Karpas-422 (cell line): ENCODE data around the gene ITGA11. TPM values are rescaled to one million over a fixed set of nuclear protein-coding genes. Genes with fewer than 3 reads are reported as not detected.

Experiments used
- DNase-seq: peaks from one replicate; pipeline ENCODE4 v3.0.0-alpha.2; 2015
- H2AFZ ChIP-seq: fragments of 200-600 bp; sonication (generic); 2 replicates; pipeline ENCODE4 v1.6.1; 2014; ENCODE audit warnings: antibody characterized with exemption, low read length, mixed read lengths
- H3K27ac ChIP-seq: fragments of 200-600 bp; sonication (generic); 2 replicates; pipeline ENCODE4 v1.5.1; 2014; ENCODE audit warnings: mild to moderate bottlenecking, low read length, moderate library complexity
- H3K27me3 ChIP-seq: fragments of 200-600 bp; sonication (generic); 2 replicates; pipeline ENCODE4 v1.6.1; 2014; ENCODE audit warnings: low read length, mixed read lengths
- H3K36me3 ChIP-seq: fragments of 200-600 bp; sonication (generic); 2 replicates; pipeline ENCODE4 v1.6.1; 2014; ENCODE audit warnings: low read length, mixed read lengths; ENCODE audit not compliant: insufficient read depth
- H3K4me1 ChIP-seq: fragments of 200-600 bp; sonication (generic); 2 replicates; pipeline ENCODE4 v1.6.1; 2014; ENCODE audit warnings: mild to moderate bottlenecking, low read length, mixed read lengths
- H3K4me2 ChIP-seq: fragments of 200-600 bp; sonication (generic); 2 replicates; pipeline ENCODE4 v1.6.1; 2014; ENCODE audit warnings: low read length, low read depth, mild to moderate bottlenecking; ENCODE audit not compliant: poor library complexity, severe bottlenecking
- H3K4me3 ChIP-seq: fragments of 200-600 bp; sonication (generic); 2 replicates; pipeline ENCODE4 v1.5.1; 2014; ENCODE audit warnings: mild to moderate bottlenecking, antibody characterized with exemption, low read length, mixed read lengths
- H3K79me2 ChIP-seq: fragments of 200-600 bp; sonication (generic); 2 replicates; pipeline ENCODE4 v1.6.1; 2014; ENCODE audit warnings: mild to moderate bottlenecking, low read length, mixed read lengths
- H3K9ac ChIP-seq: fragments of 200-600 bp; sonication (generic); 2 replicates; pipeline ENCODE4 v1.6.0; 2014; ENCODE audit warnings: low read length
- H3K9me2 ChIP-seq: fragments of 200-600 bp; sonication (generic), shearing (Covaris generic); replicated peaks from 2 replicates; pipeline ENCODE4 v1.6.0; 2014; ENCODE audit warnings: mild to moderate bottlenecking, low read length, moderate library complexity; ENCODE audit not compliant: insufficient read depth
- H3K9me3 ChIP-seq: fragments of 300-700, 200-600 bp; sonication (generic); 2 replicates; pipeline ENCODE4 v1.6.1; 2014; ENCODE audit warnings: low read length, mixed read lengths
- H4K20me1 ChIP-seq: fragments of 200-600 bp; sonication (generic); 2 replicates; pipeline ENCODE4 v1.6.1; 2014; ENCODE audit warnings: mild to moderate bottlenecking, antibody characterized with exemption, low read length, low read depth; ENCODE audit not compliant: insufficient read depth
- total RNA-seq: library from RNA; depleted of rRNA; stranded (reverse); fragments of >200 nt; shearing (Covaris generic); gene quantifications from 2 replicates; pipeline ENCODE4 v1.2.3, GENCODE V29; 2014; ENCODE audit warnings: low replicate concordance

The ITGA11 gene
- total RNA-seq, 1 experiment from 2014 or later = not detected

GRCh38 chr15:68371160-68371559, 60.8 kb downstream of the ITGA11 start:
- Histone ChIP-seq H3K36me3 (no peaks in the 10 kb centered on the region), H3K79me2 (no peaks in the 10 kb centered on the region), H3K4me2 (peak overlapping the region; percentile 44), H3K9ac (no peak overlapping the region), H3K9me3 (no peaks in the 10 kb centered on the region), H4K20me1 (no peaks in the 10 kb centered on the region), H3K9me2 (no peaks in the 10 kb centered on the region), H3K27me3 (no peaks in the 10 kb centered on the region), H2AFZ (no peak overlapping the region), H3K27ac (no peak overlapping the region), H3K4me3 (no peak overlapping the region), H3K4me1 (peaks cover 10% of the 10 kb centered on the region)
- DNase-seq = no peak

GRCh38 chr15:68370768-68371151, 61.2 kb downstream of the ITGA11 start:
- Histone ChIP-seq H3K9me3 (no peaks in the 10 kb centered on the region), H3K36me3 (no peaks in the 10 kb centered on the region), H3K4me2 (peak overlapping the region; percentile 44), H4K20me1 (no peaks in the 10 kb centered on the region), H3K27me3 (no peaks in the 10 kb centered on the region), H3K9me2 (no peaks in the 10 kb centered on the region), H3K9ac (no peak overlapping the region), H3K27ac (no peak overlapping the region), H3K4me1 (peaks cover 10% of the 10 kb centered on the region), H3K4me3 (no peak overlapping the region), H3K79me2 (no peaks in the 10 kb centered on the region), H2AFZ (no peak overlapping the region)
- peak; percentile 56 for DNase-seq

- no peak overlapping the region for H3K4me2 ChIP-seq
- peaks cover 10% of the 10 kb centered on the region for H3K4me1 ChIP-seq
- no peaks in the 10 kb centered on the region for H4K20me1 ChIP-seq
- H3K27me3 ChIP-seq = no peaks in the 10 kb centered on the region
- H3K9ac ChIP-seq = no peak overlapping the region
- DNase-seq = no peak
- no peaks in the 10 kb centered on the region for H3K9me2 ChIP-seq
- no peak overlapping the region for H3K27ac ChIP-seq
- H3K79me2 ChIP-seq = no peaks in the 10 kb centered on the region
- no peaks in the 10 kb centered on the region for H3K36me3 ChIP-seq
- no peak overlapping the region for H3K4me3 ChIP-seq
- H3K9me3 ChIP-seq = no peaks in the 10 kb centered on the region
- H2AFZ ChIP-seq = no peak overlapping the region
Observed at GRCh38 chr15:68369931-68370767, 61.8 kb downstream of the ITGA11 start.

- no peak overlapping the region for H3K4me3 ChIP-seq
- no peaks in the 10 kb centered on the region for H3K27me3 ChIP-seq
- no peak overlapping the region for H3K4me2 ChIP-seq
- no peaks in the 10 kb centered on the region for H3K36me3 ChIP-seq
- no peaks in the 10 kb centered on the region for H3K79me2 ChIP-seq
- no peak overlapping the region for H3K27ac ChIP-seq
- DNase-seq = no peak
- H2AFZ ChIP-seq = no peak overlapping the region
- no peaks in the 10 kb centered on the region for H3K9me2 ChIP-seq
- H3K9ac ChIP-seq = no peak overlapping the region
- H3K9me3 ChIP-seq = no peaks in the 10 kb centered on the region
- H4K20me1 ChIP-seq = no peaks in the 10 kb centered on the region
- peaks cover 10% of the 10 kb centered on the region for H3K4me1 ChIP-seq
Observed at GRCh38 chr15:68368731-68369435, 63.1 kb downstream of the ITGA11 start.

- Histone ChIP-seq H3K4me2 (no peak overlapping the region), H3K9ac (no peak overlapping the region), H3K9me2 (no peaks in the 10 kb centered on the region), H3K36me3 (no peaks in the 10 kb centered on the region), H3K27ac (no peak overlapping the region), H3K9me3 (no peaks in the 10 kb centered on the region), H3K4me1 (peaks cover 10% of the 10 kb centered on the region), H3K4me3 (no peak overlapping the region), H4K20me1 (no peaks in the 10 kb centered on the region), H3K79me2 (no peaks in the 10 kb centered on the region), H3K27me3 (no peaks in the 10 kb centered on the region), H2AFZ (no peak overlapping the region)
- no peak for DNase-seq
Observed at GRCh38 chr15:68367992-68368391, 64.0 kb downstream of the ITGA11 start.

GRCh38 chr15:68367226-68367625, 64.7 kb downstream of the ITGA11 start:
- H3K36me3 ChIP-seq = no peaks in the 10 kb centered on the region
- no peak for DNase-seq
- no peaks in the 10 kb centered on the region for H4K20me1 ChIP-seq
- H3K9me2 ChIP-seq = no peaks in the 10 kb centered on the region
- H3K4me3 ChIP-seq = no peak overlapping the region
- H3K79me2 ChIP-seq = no peaks in the 10 kb centered on the region
- H3K4me1 ChIP-seq = peaks cover 10% of the 10 kb centered on the region
- H3K9ac ChIP-seq = no peak overlapping the region
- H3K27ac ChIP-seq = no peak overlapping the region
- H3K9me3 ChIP-seq = no peaks in the 10 kb centered on the region
- H2AFZ ChIP-seq = no peak overlapping the region
- H3K4me2 ChIP-seq = no peak overlapping the region
- H3K27me3 ChIP-seq = no peaks in the 10 kb centered on the region

GRCh38 chr15:68366314-68366713, 65.6 kb downstream of the ITGA11 start:
- Histone ChIP-seq H3K27ac (no peak overlapping the region), H3K27me3 (no peaks in the 10 kb centered on the region), H3K79me2 (no peaks in the 10 kb centered on the region), H4K20me1 (no peaks in the 10 kb centered on the region), H2AFZ (no peak overlapping the region), H3K4me3 (no peak overlapping the region), H3K4me1 (peaks cover 10% of the 10 kb centered on the region), H3K9me3 (no peaks in the 10 kb centered on the region), H3K9me2 (no peaks in the 10 kb centered on the region), H3K9ac (no peak overlapping the region), H3K36me3 (no peaks in the 10 kb centered on the region), H3K4me2 (no peak overlapping the region)
- DNase-seq = no peak

GRCh38 chr15:68365770-68366169, 66.2 kb downstream of the ITGA11 start:
- Histone ChIP-seq H3K4me2 (no peak overlapping the region), H3K4me3 (no peak overlapping the region), H3K9me3 (no peaks in the 10 kb centered on the region), H3K27me3 (no peaks in the 10 kb centered on the region), H3K9ac (no peak overlapping the region), H3K4me1 (peaks cover 5% of the 10 kb centered on the region), H3K9me2 (no peaks in the 10 kb centered on the region), H3K36me3 (no peaks in the 10 kb centered on the region), H2AFZ (no peak overlapping the region), H4K20me1 (no peaks in the 10 kb centered on the region), H3K27ac (no peak overlapping the region), H3K79me2 (no peaks in the 10 kb centered on the region)
- DNase-seq = no peak
